GM12878 (cell line): ENCODE measurements around the gene P3H2. TPM values are rescaled to one million over a fixed set of nuclear protein-coding genes. Genes with fewer than 3 reads are reported as not detected.

Experiments
- ATAC-seq: fragments of 200-7000 bp; cut with Tn5 transposase; 3 replicates; pipeline ENCODE4 v1.9.1; 2020; ENCODE audit warnings: mild to moderate bottlenecking, moderate library complexity
- BruUV-seq: library from RNA; stranded (reverse); fragments of 400-500 nt; replicated peaks from 2 replicates; lab custom pipeline; 2021; lab: Mats Ljungman, UMichigan
- CTCF ChIA-PET: fragments of 300-600 bp; sonication (Branson Sonifier 250); formaldehyde crosslinking; extraction: SDS; loops from one replicate; lab custom pipeline; 2021; ENCODE audit warnings: inconsistent platforms; lab: Yijun Ruan, JAX
- POLR2A ChIA-PET: fragments of 350-600 bp; formaldehyde crosslinking; extraction: SDS; loops from one replicate; lab custom pipeline; 2021; ENCODE audit warnings: inconsistent platforms; lab: Charles Lee
- RAD21 ChIA-PET: fragments of 300-600 bp; sonication (Branson Sonifier 250); formaldehyde crosslinking; loops from one replicate; lab custom pipeline; 2023; ENCODE audit warnings: antibody characterized with exemption; ENCODE audit not compliant: unreplicated experiment; lab: Charles Lee
- SMC1A ChIA-PET: fragments of 300-600 bp; sonication (Branson Sonifier 250); formaldehyde crosslinking; loops from one replicate; lab custom pipeline; 2023; ENCODE audit not compliant: unreplicated experiment, uncharacterized antibody; lab: Charles Lee
- DNase-seq: peaks from one replicate; pipeline ENCODE4 v3.0.0-alpha.2; 2011; ENCODE audit warnings: low read depth, low spot score
- FAIRE-seq: peaks from 3 replicates; lab custom pipeline; 2011; peaks lifted over from hg19 to GRCh38; lab: Jason Lieb, UNC
- H2AFZ ChIP-seq: 2 replicates; pipeline ENCODE4 v1.6.0; 2011; ENCODE audit warnings: low read depth, low read length, control low read depth; ENCODE audit not compliant: control insufficient read depth
- H3K27ac ChIP-seq: 2 replicates; pipeline ENCODE4 v1.5.1; 2011; ENCODE audit warnings: control low read depth; ENCODE audit not compliant: control insufficient read depth, insufficient read depth
- H3K27me3 ChIP-seq, 2 experiments: replicated peaks in 1 of 2; 2 replicates each; pipeline versions ENCODE4 v1.6.0 to v1.6.1; 2011; ENCODE audit warnings: low read length in 1 of 2; ENCODE audit not compliant: control insufficient read depth in 2 of 2, insufficient read depth in 2 of 2
- H3K36me3 ChIP-seq, 2 experiments: 2 replicates each; pipeline ENCODE4 v1.5.1; 2011; ENCODE audit warnings: low read length in 1 of 2; ENCODE audit not compliant: control insufficient read depth in 2 of 2, insufficient read depth in 2 of 2
- H3K4me1 ChIP-seq: 2 replicates; pipeline ENCODE4 v1.6.1; 2011; ENCODE audit warnings: mild to moderate bottlenecking, low read length, moderate library complexity, mixed read lengths; ENCODE audit not compliant: control insufficient read depth, insufficient read depth
- H3K4me2 ChIP-seq: 2 replicates; pipeline ENCODE4 v1.6.0; 2011; ENCODE audit warnings: control low read depth; ENCODE audit not compliant: control insufficient read depth, insufficient read depth
- H3K4me3 ChIP-seq: fragments of 200-600 bp; sonication (generic); 2 replicates; pipeline ENCODE4 v1.5.1; 2016
- H3K79me2 ChIP-seq: 2 replicates; pipeline ENCODE4 v1.6.0; 2011; ENCODE audit warnings: low read length; ENCODE audit not compliant: control insufficient read depth, insufficient read depth
- H3K9ac ChIP-seq: 2 replicates; pipeline ENCODE4 v1.8.0; 2011; ENCODE audit warnings: low read length, control low read depth, mixed read lengths; ENCODE audit not compliant: control insufficient read depth, insufficient read depth
- H3K9me3 ChIP-seq: replicated peaks from 3 replicates; pipeline ENCODE4 v1.5.1; 2011; ENCODE audit warnings: mild to moderate bottlenecking, low read length; ENCODE audit not compliant: control insufficient read depth, insufficient read depth
- H4K20me1 ChIP-seq: 2 replicates; pipeline ENCODE4 v1.6.0; 2011; ENCODE audit not compliant: control insufficient read depth, insufficient read depth
- ASH2L ChIP-seq: fragments of 300-600, 200-600 bp; sonication (generic); IDR thresholded peaks from 2 replicates; pipeline ENCODE4 v1.6.1; 2017; ENCODE audit warnings: low read depth, mild to moderate bottlenecking, borderline replicate concordance
- BCL3 ChIP-seq: IDR thresholded peaks from 2 replicates; pipeline ENCODE4 v1.6.1; 2011; ENCODE audit warnings: borderline replicate concordance, low read depth, mild to moderate bottlenecking, moderate library complexity, low read length; ENCODE audit not compliant: insufficient read depth, poor library complexity, severe bottlenecking
- EP300 ChIP-seq, 2 experiments: fragments of 150-350 bp in 1 of 2; IDR thresholded peaks; 2 replicates each; pipeline ENCODE4 v1.6.1; 2011 to 2012; ENCODE audit warnings: low read depth in 2 of 2, low read length in 2 of 2, borderline replicate concordance in 1 of 2, improper control_type of control experiment in 1 of 2, inconsistent platforms in 1 of 2; ENCODE audit not compliant: control insufficient read depth in 1 of 2
- FOXK2 ChIP-seq: fragments of 450-650 bp; IDR thresholded peaks from 2 replicates; pipeline ENCODE4 v1.6.1; 2017; ENCODE audit warnings: mild to moderate bottlenecking, moderate library complexity
- GABPA ChIP-seq: IDR thresholded peaks from 2 replicates; pipeline ENCODE4 v1.6.1; 2014; ENCODE audit warnings: antibody characterized with exemption, low read depth, mild to moderate bottlenecking, inconsistent platforms
- MLLT1 ChIP-seq: fragments of 450-650 bp; IDR thresholded peaks from 2 replicates; pipeline ENCODE4 v1.6.1; 2016; ENCODE audit warnings: mild to moderate bottlenecking
- NR2C2 ChIP-seq: IDR thresholded peaks from 2 replicates; pipeline ENCODE4 v1.6.1; 2011; ENCODE audit warnings: borderline replicate concordance, low read depth; ENCODE audit not compliant: control insufficient read depth, insufficient read length
- SIX5 ChIP-seq: IDR thresholded peaks from 2 replicates; pipeline ENCODE4 v1.6.1; 2011; ENCODE audit warnings: mild to moderate bottlenecking, low read depth, low read length, moderate library complexity; ENCODE audit not compliant: severe bottlenecking
- TARDBP ChIP-seq: IDR thresholded peaks from 2 replicates; pipeline ENCODE4 v1.6.1; 2016; ENCODE audit warnings: borderline replicate concordance
- TCF12 ChIP-seq: IDR thresholded peaks from 2 replicates; pipeline ENCODE4 v1.6.1; 2011; ENCODE audit warnings: low read depth, mild to moderate bottlenecking, low read length
- YBX1 ChIP-seq: fragments of 450-650 bp; IDR thresholded peaks from 2 replicates; pipeline ENCODE4 v1.6.1; 2016; ENCODE audit warnings: antibody characterized with exemption
- WGBS: methylation state at CpG from one replicate; pipeline ENCODE4 v1.1.6; 2016; ENCODE audit warnings: low lambda C conversion rate; ENCODE audit not compliant: insufficient replicate concordance, insufficient coverage; ENCODE audit errors: missing lambda C conversion rate; 5-methylcytosine and 5-hydroxymethylcytosine counted together
- in situ Hi-C: fragments of 300-500 bp; cut with MboI; formaldehyde crosslinking; loops from 9 replicates; pipeline ENCODE4 v1.14.3; 2018; ENCODE audit warnings: mixed read lengths
- intact Hi-C: fragments of 100-400 bp; cut with micrococcal nuclease; formaldehyde crosslinking; loops from one replicate; pipeline ENCODE4 v1.14.2; 2022; ENCODE audit not compliant: unreplicated experiment
- polyA plus RNA-seq, 11 experiments: library from polyadenylated mRNA; depleted of rRNA in 4 of 11; unstranded in 6 of 11; stranded (reverse) in 5 of 11; fragments of >200 nt; fragmentation: Nextera tagmentation in 4 of 11; fragmentation: Illumina TruSeq in 1 of 11; extraction: Ambion mirVana in 4 of 11; extraction: Trizol in 1 of 11; gene quantifications; 1 replicate in 1 of 11; 2 replicates in 10 of 11; pipeline versions ENCODE4 v1.2.1 to v1.2.3, GENCODE V29; 2011 to 2016; ENCODE audit warnings: inconsistent platforms in 2 of 11, missing spikeins in 2 of 11, low read depth in 1 of 11
- total RNA-seq, 4 experiments: library from RNA; depleted of rRNA in 3 of 4; stranded (reverse); fragments of >200 nt in 3 of 4; fragmentation: Illumina TruSeq in 1 of 4; extraction: Trizol in 1 of 4; gene quantifications; 2 replicates each; pipeline versions ENCODE4 v1.2.1 to v1.2.3, GENCODE V29; 2013 to 2021
- TF ChIP-seq, protein P1 (sequence below): IDR thresholded peaks from 2 replicates; pipeline ENCODE4 v1.6.1; 2011; ENCODE audit warnings: low read depth, low read length, improper control_type of control experiment, borderline replicate concordance
- TF ChIP-seq, protein P2 (sequence below): IDR thresholded peaks from 2 replicates; pipeline ENCODE4 v1.6.1; 2011; ENCODE audit warnings: borderline replicate concordance, low read depth, mild to moderate bottlenecking, moderate library complexity, mixed read lengths, low read length; ENCODE audit not compliant: insufficient read depth; ENCODE audit errors: extremely low read length

The P3H2 gene
- total and polyA plus RNA-seq, 10 of the 15 experiments (the other 5 are each of a cell fraction or from before 2014, with no cell fraction given): 27.0 to 97.6 (median 83.2) TPM

DNA sequence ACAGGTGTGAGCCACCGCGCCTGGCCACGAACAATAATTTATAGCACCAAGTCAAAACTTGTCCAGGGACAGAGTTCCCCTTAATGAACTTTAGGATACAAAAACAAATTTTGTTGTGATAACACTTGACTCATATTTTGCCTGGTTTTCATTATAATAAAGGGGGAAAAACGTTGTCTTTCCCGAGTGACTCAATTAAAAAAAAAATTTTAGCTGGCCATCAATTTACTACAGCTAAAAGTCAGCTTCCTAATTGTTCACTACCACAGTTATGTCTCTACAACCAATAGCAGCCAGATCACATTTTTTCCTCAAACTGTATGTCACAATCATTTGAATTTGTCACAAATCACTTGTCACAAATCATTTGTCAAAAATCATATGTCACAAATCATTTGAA lies 116.0 kb downstream of the P3H2 start:
- Histone ChIP-seq H3K27ac (no peak overlapping the region), H3K36me3 (no peaks in the 10 kb centered on the region), H3K4me1 (no peaks in the 10 kb centered on the region), H3K4me2 (no peak overlapping the region), H2AFZ (no peak overlapping the region), H3K9ac (no peak overlapping the region)
- BruUV-seq: no TSS peak
- DNase-seq: no peak
- FAIRE-seq: no peak
- RAD21 ChIA-PET: interaction anchor here (0.6 kb wide), 1 partner anchor 1310 kb away, joined by 3 read pairs; no protein-coding TSS in a partner anchor
- intact Hi-C loops: no loop called here
- TF ChIP-seq YBX1: no peak
- no peak for TF ChIP-seq MLLT1
- TF ChIP-seq TCF12: no peak
- TF ChIP-seq BCL3: no peak
- no peak for TF ChIP-seq TARDBP
- no peak for TF ChIP-seq FOXK2
- no peak for TF ChIP-seq SIX5
- TF ChIP-seq NR2C2: no peak
- TF ChIP-seq GABPA: no peak
- TF ChIP-seq ASH2L: no peak
- TF ChIP-seq, protein P1, sequence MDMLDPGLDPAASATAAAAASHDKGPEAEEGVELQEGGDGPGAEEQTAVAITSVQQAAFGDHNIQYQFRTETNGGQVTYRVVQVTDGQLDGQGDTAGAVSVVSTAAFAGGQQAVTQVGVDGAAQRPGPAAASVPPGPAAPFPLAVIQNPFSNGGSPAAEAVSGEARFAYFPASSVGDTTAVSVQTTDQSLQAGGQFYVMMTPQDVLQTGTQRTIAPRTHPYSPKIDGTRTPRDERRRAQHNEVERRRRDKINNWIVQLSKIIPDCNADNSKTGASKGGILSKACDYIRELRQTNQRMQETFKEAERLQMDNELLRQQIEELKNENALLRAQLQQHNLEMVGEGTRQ: no peak
- TF ChIP-seq, protein P2, sequence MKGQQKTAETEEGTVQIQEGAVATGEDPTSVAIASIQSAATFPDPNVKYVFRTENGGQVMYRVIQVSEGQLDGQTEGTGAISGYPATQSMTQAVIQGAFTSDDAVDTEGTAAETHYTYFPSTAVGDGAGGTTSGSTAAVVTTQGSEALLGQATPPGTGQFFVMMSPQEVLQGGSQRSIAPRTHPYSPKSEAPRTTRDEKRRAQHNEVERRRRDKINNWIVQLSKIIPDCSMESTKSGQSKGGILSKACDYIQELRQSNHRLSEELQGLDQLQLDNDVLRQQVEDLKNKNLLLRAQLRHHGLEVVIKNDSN: no peak
- no peak for TF ChIP-seq EP300 (IDR thresholded peaks at IDR 0.05; ENCODE audit: borderline replicate concordance in 1 of 2, control insufficient read depth in 1 of 2, low read depth in 2 of 2, low read length in 2 of 2)
- TF ChIP-seq, all 136 proteins: peak for 0
- ChIA-PET POLR2A (no interaction called here), SMC1A (interaction anchor here (1.1 to 1.7 kb wide), 2 partner anchors 27 to 69 kb away, joined by 4 to 6 read pairs; no protein-coding TSS in a partner anchor), CTCF (interaction anchor here (1.0 to 1.6 kb wide), 2 partner anchors 10 to 107 kb away, joined by 3 to 4 read pairs; no protein-coding TSS in a partner anchor)
- no peaks in the 10 kb centered on the region; a peak in 1 of 4 replicates for H3K27me3 ChIP-seq
- no peak for ATAC-seq
- 67% methylated on average over 5 of the region's 5 CpGs for WGBS
- no peaks in the 10 kb centered on the region for H3K79me2 ChIP-seq
- no peaks in the 10 kb centered on the region for H3K9me3 ChIP-seq
- H3K4me3 ChIP-seq: no peak overlapping the region
- in situ Hi-C loops: no loop called here
- H4K20me1 ChIP-seq: no peaks in the 10 kb centered on the region
